ENCODE data around the gene NAGLU.
"Not testable (repeated sequence)": the region's sequence is repeated elsewhere in the genome, so short reads cannot be mapped to it uniquely, and the experiment has no call there.

NAGLU gene

DNA sequence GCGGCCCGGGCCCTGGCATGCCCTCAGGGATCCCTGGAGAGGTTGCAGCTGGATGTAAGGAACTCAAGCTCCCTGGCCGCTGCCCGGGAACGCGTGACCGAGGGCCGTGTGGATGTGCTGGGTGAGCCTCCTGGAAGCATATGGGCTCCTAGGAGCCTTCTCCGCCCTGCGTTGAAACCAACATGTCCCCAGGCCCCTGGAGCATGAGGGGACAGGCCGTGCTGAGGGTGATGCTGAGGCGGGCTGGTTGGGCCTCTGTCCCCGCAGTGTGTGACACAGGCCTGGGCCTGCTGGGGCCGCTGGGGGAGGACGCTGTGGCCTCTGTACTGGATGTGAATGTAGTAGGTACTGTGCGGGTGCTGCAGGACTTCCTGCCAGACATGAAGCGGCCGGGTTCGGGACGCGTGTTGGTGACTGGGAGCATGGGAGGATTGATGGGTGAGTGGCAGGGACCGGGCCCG is 11.0 kb downstream of the NAGLU start:
- DNase-seq (ENCODE audit: low spot score) = no peak
- TF ChIP-seq, protein P1, sequence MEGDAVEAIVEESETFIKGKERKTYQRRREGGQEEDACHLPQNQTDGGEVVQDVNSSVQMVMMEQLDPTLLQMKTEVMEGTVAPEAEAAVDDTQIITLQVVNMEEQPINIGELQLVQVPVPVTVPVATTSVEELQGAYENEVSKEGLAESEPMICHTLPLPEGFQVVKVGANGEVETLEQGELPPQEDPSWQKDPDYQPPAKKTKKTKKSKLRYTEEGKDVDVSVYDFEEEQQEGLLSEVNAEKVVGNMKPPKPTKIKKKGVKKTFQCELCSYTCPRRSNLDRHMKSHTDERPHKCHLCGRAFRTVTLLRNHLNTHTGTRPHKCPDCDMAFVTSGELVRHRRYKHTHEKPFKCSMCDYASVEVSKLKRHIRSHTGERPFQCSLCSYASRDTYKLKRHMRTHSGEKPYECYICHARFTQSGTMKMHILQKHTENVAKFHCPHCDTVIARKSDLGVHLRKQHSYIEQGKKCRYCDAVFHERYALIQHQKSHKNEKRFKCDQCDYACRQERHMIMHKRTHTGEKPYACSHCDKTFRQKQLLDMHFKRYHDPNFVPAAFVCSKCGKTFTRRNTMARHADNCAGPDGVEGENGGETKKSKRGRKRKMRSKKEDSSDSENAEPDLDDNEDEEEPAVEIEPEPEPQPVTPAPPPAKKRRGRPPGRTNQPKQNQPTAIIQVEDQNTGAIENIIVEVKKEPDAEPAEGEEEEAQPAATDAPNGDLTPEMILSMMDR (IDR thresholded peaks at IDR 0.05; ENCODE audit: extremely low read depth, missing control alignments) = no peak

- TF ChIP-seq, protein P1 (IDR thresholded peaks at IDR 0.05; ENCODE audit: extremely low read depth, missing control alignments) = no peak
- no peak for DNase-seq (ENCODE audit: low spot score)
Observed at GRCh38 chr17:42547698-42548069, 11.6 kb downstream of the NAGLU start.

DNA sequence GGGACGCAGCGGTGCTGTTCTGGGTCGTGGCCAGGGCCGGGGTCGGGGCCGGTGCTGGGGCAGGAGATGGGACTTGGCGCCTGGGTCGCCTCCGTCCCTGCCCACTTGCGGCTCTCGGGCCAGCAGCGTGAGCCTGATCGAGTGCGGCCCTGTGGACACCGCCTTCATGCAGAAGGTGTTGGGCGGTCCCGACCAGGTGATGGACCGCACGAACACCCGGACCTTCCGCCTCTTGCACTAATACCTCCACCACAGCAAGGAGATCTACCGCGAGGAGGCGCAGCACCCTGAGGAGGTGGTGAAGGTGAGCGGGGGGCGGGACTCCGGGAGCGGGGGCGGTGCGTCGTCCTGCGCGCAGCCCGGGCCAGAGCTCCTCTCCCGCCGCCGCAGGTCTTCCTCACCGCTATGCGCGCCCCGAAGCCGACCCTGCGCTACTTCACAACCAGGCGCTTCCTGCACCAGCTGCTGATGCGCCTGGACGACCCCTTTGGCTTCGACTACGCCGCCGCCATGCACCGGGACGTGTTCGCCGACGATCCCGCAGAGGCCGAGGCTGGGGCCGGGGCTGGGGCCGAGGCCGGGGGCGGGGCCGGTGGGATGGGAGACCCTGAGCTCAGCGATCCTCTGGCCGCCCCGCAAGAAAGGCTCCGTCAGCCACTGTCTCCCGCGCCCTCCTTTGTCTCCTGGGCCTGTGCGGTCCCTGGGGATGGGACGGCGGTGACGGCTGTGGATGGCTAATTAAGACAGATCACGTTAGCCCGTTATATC is 12.2 kb downstream of the NAGLU start:
- peak; percentile 94 for DNase-seq (ENCODE audit: low spot score)
- TF ChIP-seq, protein P1 (IDR thresholded peaks at IDR 0.05; ENCODE audit: extremely low read depth, missing control alignments) = peak; percentile 58

DNA sequence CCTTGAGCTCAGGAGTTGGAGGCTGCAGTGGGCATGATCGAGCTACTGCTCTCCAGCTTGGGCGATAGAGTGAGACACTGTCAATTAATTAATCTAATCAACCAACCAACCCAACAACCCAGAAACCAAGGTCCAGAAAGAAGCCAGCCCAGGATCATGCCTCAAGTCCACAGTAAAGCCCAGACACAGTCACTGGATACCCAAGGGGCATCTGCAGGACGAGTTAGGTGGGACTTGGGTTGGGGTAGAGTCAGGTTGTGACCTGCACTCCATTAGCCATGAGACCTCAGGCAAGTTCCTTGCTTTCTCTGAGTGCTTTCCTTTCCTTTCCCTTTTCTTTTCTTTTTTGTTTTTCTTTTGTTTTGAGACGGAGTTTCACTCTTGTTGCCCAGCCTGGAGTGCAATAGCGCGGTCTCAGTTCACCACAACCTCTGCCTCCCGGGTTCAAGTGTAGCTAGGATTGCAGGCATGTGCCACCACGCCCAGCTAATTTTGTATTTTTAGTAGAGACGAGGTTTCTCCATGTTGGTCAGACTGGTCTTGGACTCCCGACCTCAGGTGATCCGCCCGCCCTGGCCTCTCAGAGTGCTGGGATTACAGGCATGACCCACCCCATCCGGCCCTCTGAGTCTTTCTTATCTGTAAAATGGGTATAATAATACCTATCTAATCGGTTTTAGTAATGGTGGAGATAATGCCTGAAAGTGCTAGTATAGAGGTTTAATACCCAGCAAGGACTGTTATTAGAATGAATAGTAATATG is 13.1 kb downstream of the NAGLU start:
- peak; percentile 42 for DNase-seq (ENCODE audit: low spot score)
- TF ChIP-seq, protein P1 (IDR thresholded peaks at IDR 0.05; ENCODE audit: extremely low read depth, missing control alignments) = no peak

GRCh38 chr17:42552736-42553135 is 16.7 kb downstream of the NAGLU start, which contains the start of gene HSD17B1:
Gene HSD17B1, plus strand, starts transcription at chr17:42552923. Its CDS starts 11 bp downstream, at chr17:42552934.
- not testable (repeated sequence) for DNase-seq (ENCODE audit: low spot score)

DNA sequence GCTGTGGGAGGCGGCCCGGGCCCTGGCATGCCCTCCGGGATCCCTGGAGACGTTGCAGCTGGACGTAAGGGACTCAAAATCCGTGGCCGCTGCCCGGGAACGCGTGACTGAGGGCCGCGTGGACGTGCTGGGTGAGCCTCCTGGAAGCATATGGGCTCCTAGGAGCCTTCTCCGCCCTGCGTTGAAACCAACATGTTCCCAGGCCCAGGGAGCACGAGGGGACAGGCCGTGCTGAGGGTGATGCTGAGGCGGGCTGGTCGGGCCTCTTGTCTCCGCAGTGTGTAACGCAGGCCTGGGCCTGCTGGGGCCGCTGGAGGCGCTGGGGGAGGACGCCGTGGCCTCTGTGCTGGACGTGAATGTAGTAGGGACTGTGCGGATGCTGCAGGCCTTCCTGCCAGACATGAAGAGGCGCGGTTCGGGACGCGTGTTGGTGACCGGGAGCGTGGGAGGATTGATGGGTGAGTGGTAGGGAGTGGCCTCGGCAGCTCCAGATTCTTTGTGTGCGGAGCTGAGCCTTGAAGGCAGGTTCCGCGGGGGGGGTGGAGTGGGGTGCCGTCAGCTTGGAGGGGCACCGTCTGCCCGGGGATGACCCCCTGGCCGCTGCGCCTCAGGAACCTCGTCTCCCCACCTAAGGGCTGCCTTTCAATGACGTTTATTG is 17.2 kb downstream of the NAGLU start:
- DNase-seq (ENCODE audit: low spot score) = no peak
- TF ChIP-seq, protein P1 (IDR thresholded peaks at IDR 0.05; ENCODE audit: extremely low read depth, missing control alignments) = no peak

DNA sequence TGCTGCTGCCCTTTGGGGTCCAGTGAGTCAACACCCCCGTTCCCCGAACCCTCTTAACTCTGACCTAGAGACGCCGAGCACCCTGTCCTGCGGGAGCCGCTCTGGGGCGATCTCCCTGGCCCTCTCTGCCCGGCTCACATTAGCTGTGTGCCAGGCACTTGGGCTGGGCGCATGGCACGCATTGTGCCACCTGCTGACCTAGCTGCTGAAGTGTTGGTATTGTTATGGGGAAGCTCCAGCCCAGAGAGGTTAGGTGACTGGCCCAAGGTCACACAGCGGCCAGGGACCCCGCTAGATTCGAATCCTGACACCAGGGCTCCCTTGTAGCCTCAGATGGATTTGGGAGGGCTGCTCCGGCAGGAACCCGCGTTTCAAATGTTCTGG is 17.8 kb downstream of the NAGLU start:
- TF ChIP-seq, protein P1 (IDR thresholded peaks at IDR 0.05; ENCODE audit: extremely low read depth, missing control alignments) = no peak
- no peak for DNase-seq (ENCODE audit: low spot score)
